Aorta (tissue), 5 donors: ENCODE measurements around the gene NTRK3. TPM values are rescaled to one million over a fixed set of nuclear protein-coding genes. Genes with fewer than 3 reads are reported as not detected.

ENCODE experiments used
- ATAC-seq: fragments of 200-7000 bp; cut with Tn5 transposase; one replicate; pipeline ENCODE4 v1.9.1; 2022; ENCODE audit warnings: moderate library complexity; ENCODE audit not compliant: low FRiP score
- DNase-seq, 2 donors: peaks; one replicate each; pipeline ENCODE4 v3.0.0-alpha.2; 2020
- H3K27ac ChIP-seq, 2 donors: one replicate each; pipeline ENCODE4 v1.5.1; 2013; ENCODE audit warnings: low read length in 2 of 2, mild to moderate bottlenecking in 2 of 2, moderate library complexity in 2 of 2, control low read depth in 1 of 2, inconsistent platforms in 1 of 2, low read depth in 1 of 2
- H3K27me3 ChIP-seq, 2 donors: one replicate each; pipeline ENCODE4 v1.6.1; 2013; ENCODE audit warnings: control low read depth in 1 of 2, low read length in 1 of 2, mild to moderate bottlenecking in 1 of 2, moderate library complexity in 1 of 2; ENCODE audit not compliant: insufficient read depth in 2 of 2, control insufficient read depth in 1 of 2
- H3K36me3 ChIP-seq, 2 donors: one replicate each; pipeline ENCODE4 v1.6.1; 2013; ENCODE audit warnings: control low read depth in 1 of 2, low read length in 1 of 2, mild to moderate bottlenecking in 1 of 2; ENCODE audit not compliant: insufficient read depth in 2 of 2, control insufficient read depth in 1 of 2
- H3K4me1 ChIP-seq, 2 donors: one replicate each; pipeline ENCODE4 v1.6.1; 2013; ENCODE audit warnings: low read length in 2 of 2, control low read depth in 1 of 2, mild to moderate bottlenecking in 1 of 2, moderate library complexity in 1 of 2; ENCODE audit not compliant: insufficient read depth in 2 of 2, control insufficient read depth in 1 of 2
- H3K4me3 ChIP-seq, 2 donors: one replicate each; pipeline ENCODE4 v1.5.1; 2013; ENCODE audit warnings: low read length in 2 of 2, control low read depth in 1 of 2, mild to moderate bottlenecking in 1 of 2
- H3K9me3 ChIP-seq: one replicate; pipeline ENCODE4 v1.6.1; 2013; ENCODE audit warnings: mild to moderate bottlenecking, low read length; ENCODE audit not compliant: control insufficient read depth
- WGBS, 2 donors: extraction: QIAGEN DNeasy Blood & Tissue Kit; methylation state at CpG; one replicate each; pipeline ENCODE4 v1.1.7; 2013; 5-methylcytosine and 5-hydroxymethylcytosine counted together
- intact Hi-C, 2 donors: fragments of 100-400 bp; cut with DNase I; formaldehyde crosslinking; loops; one replicate each; pipeline versions ENCODE4 v1.14.2 to v1.15.0; 2022
- polyA plus RNA-seq, 2 donors: library from polyadenylated mRNA; stranded (reverse); fragments of 200-250 nt; gene quantifications; one replicate each; pipeline ENCODE4 v1.2.3, GENCODE V29; 2013
- total RNA-seq, 2 donors: library from RNA; stranded (reverse); fragmentation: NEBNext Ultra II Directional; extraction: Animal tissue kit (Norgen Biotek cat#: 25700); gene quantifications; one replicate each; pipeline ENCODE4 v1.2.1, GENCODE V29; 2021
- donor health status: healthy with polysubstance abuse.
- donor health status: Bipolar disorder and iron deficiency.
- donor health status: DM: no; HTN: no; CAD: no.
- donor health status: DM: no; HTN: no; CAD: no.
- donor health status: DM: yes; HTN: yes; CAD: no.

The NTRK3 gene
- total and polyA plus RNA-seq, 4 donors, result 8.9 to 84.0 (median 79.6) TPM

DNA sequence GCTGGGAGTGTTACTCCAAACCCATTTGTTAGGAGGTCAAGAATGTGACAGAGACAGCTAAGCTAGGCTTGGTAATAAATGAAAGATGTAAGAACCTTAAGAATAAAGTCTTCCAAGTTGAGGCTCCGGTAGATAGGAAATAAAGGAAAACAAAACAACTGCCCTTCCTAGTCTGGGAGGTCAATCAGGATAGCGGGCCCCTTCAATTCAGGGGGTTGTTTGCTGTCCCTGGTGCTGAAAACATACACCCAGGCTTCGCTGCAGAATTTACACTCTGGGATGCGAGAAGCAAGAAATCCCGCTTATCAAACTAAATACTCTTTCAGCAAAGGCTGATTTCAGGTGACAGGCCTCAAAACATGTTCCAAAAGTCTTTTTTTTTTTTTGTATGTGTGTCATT, 393.4 kb downstream of the NTRK3 start:
- intact Hi-C loops, result no loop called here
- 35 to 45% methylated on average over 5 of the region's 5 CpGs for WGBS, 2 donors
- Histone ChIP-seq H3K4me3 (no peak overlapping the region), H3K9me3 (no peaks in the 10 kb centered on the region), H3K4me1 (no peaks in the 10 kb centered on the region), H3K27me3 (no peaks in the 10 kb centered on the region), H3K27ac (no peak overlapping the region), H3K36me3 (no peaks in the 10 kb centered on the region)
- no peak for DNase-seq
- ATAC-seq, result no peak

DNA sequence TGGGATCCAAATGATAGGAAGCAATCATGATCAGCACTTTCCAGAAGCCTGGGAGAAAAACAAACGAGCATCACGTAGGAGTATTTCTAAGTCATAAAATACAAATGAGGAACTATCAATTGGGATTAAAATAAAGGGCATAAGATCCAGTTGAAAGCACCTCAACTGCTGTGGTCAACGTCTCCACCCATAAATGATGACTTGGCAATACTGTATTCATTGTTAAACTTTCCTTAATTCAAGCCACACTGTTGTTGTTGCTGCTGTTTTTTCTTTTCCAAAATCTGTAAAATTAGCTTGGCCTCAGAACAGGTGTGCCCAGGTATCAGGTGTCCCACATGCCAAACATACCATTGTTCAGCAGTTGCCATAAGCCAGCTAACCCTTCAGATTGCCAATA, 395.8 kb downstream of the NTRK3 start:
- ATAC-seq, result no peak
- H3K9me3 ChIP-seq, result no peaks in the 10 kb centered on the region
- no peak overlapping the region for H3K27ac ChIP-seq
- intact Hi-C loops, result no loop called here
- no peaks in the 10 kb centered on the region for H3K27me3 ChIP-seq
- 73 to 78% methylated on average over 3 of the region's 3 CpGs for WGBS, 2 donors
- H3K36me3 ChIP-seq, result no peaks in the 10 kb centered on the region
- H3K4me3 ChIP-seq, result no peak overlapping the region
- DNase-seq, result no peak
- H3K4me1 ChIP-seq, result no peaks in the 10 kb centered on the region

GRCh38 chr15:87858651-87859050, 397.9 kb downstream of the NTRK3 start:
- no peaks in the 10 kb centered on the region for H3K36me3 ChIP-seq
- ATAC-seq (no peak), DNase-seq (no peak)
- H3K27ac ChIP-seq, result no peak overlapping the region
- intact Hi-C loops, result no loop called here
- peaks cover 1% of the 10 kb centered on the region for H3K9me3 ChIP-seq
- H3K4me3 ChIP-seq, result no peak overlapping the region
- 63 to 74% methylated on average over 2 of the region's 2 CpGs for WGBS, 2 donors
- no peaks in the 10 kb centered on the region for H3K27me3 ChIP-seq
- H3K4me1 ChIP-seq, result no peaks in the 10 kb centered on the region

GRCh38 chr15:87851497-87851896, 405.0 kb downstream of the NTRK3 start:
- intact Hi-C loops, result no loop called here
- Histone ChIP-seq H3K4me1 (no peaks in the 10 kb centered on the region), H3K27ac (no peak overlapping the region), H3K4me3 (no peak overlapping the region), H3K36me3 (no peaks in the 10 kb centered on the region), H3K27me3 (no peaks in the 10 kb centered on the region), H3K9me3 (peaks cover 1% of the 10 kb centered on the region)
- DNase-seq (no peak), ATAC-seq (no peak)
- WGBS, 2 donors, result 89 to 98% methylated on average over 2 of the region's 2 CpGs

DNA sequence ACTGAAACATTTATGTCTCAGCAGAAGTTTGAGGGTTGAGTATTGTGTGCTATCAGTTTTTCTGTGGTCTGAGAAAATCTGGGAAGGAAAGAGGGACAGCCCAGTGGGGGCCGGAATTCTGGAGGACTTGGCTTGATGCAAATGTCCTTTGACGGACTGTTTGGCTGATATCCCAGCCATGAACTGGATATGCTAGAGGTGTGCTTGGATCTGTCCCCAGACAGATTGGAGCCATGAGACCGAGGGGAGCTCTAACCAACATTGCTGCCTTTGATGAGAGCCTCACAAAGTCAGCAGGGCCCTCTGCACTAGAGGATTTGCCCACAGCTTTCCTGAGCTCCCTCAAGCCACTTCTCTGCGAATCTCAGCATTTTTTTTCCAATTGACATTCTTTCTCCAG, 405.6 kb downstream of the NTRK3 start:
- Histone ChIP-seq H3K9me3 (peaks cover 1% of the 10 kb centered on the region), H3K27me3 (no peaks in the 10 kb centered on the region), H3K36me3 (no peaks in the 10 kb centered on the region), H3K4me1 (no peaks in the 10 kb centered on the region), H3K27ac (no peak overlapping the region), H3K4me3 (no peak overlapping the region)
- WGBS, 2 donors, result 38 to 42% methylated on average over 4 of the region's 4 CpGs
- ATAC-seq (no peak), DNase-seq (no peak)
- intact Hi-C loops, result no loop called here

GRCh38 chr15:87849181-87849580, 407.4 kb downstream of the NTRK3 start:
- no peaks in the 10 kb centered on the region for H3K36me3 ChIP-seq
- 85 to 87% methylated on average over 2 of the region's 2 CpGs for whole genome bisulfite sequencing, 2 donors

DNA sequence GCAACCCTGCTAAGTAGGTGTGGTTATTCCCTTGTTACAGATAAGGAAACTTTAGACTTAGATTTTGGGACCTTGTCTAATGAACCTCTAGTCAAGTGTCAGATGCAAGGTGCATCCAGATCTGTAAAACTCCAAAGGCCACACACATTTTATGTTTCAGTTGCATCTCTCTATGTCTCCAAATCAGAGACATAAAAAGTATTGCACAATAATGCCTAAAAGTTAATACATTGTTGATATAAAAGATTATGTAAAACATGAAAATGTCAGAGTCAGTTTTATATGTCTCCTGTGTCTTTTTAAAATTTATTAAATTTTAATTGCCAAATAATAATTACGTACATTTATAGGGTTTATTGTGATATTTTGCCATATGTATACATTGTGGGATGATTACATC, 408.5 kb downstream of the NTRK3 start:
- H3K9me3 ChIP-seq, result no peaks in the 10 kb centered on the region
- H3K36me3 ChIP-seq, result no peaks in the 10 kb centered on the region
- ATAC-seq, result no peak
- WGBS, 2 donors, result 96% methylated on average over 1 of the region's 1 CpG
- DNase-seq, result no peak
- no peak overlapping the region for H3K27ac ChIP-seq
- intact Hi-C loops, result no loop called here
- H3K4me3 ChIP-seq, result no peak overlapping the region
- no peaks in the 10 kb centered on the region for H3K4me1 ChIP-seq
- H3K27me3 ChIP-seq, result no peaks in the 10 kb centered on the region

More at GRCh38 chr15:87849181-87849580, 407.4 kb downstream of the NTRK3 start:
- intact Hi-C loops, result no loop called here
- Histone ChIP-seq H3K4me3 (no peak overlapping the region), H3K27me3 (no peaks in the 10 kb centered on the region), H3K4me1 (no peaks in the 10 kb centered on the region), H3K27ac (no peak overlapping the region), H3K9me3 (no peaks in the 10 kb centered on the region)
- no peak for DNase-seq
- no peak for ATAC-seq

DNA sequence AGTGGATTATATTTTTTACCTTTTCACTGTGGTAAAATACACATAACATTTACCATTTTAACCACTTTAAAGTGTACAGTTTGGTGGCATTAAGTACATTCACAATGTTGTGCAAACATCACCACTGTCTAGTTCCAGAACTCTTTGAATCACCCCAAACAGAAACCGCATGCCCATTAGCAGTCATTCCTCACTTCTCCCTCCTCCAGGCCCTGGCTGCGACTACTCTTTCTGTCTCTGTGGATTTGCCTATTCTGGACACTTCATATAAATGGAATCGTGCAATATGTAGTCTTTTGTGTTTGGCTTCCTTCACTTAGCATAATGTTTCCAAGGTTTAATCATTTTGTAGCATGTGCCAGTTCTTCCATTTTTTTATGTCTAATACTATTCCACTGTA, 409.8 kb downstream of the NTRK3 start:
- 33 to 49% methylated on average over 3 of the region's 3 CpGs for WGBS, 2 donors
- ATAC-seq, result no peak
- no peaks in the 10 kb centered on the region for H3K4me1 ChIP-seq

GRCh38 chr15:87843312-87843711, 413.2 kb downstream of the NTRK3 start:
- DNase-seq, result no peak
- no peaks in the 10 kb centered on the region for H3K36me3 ChIP-seq
- no peak overlapping the region for H3K4me3 ChIP-seq
- ATAC-seq, result no peak
- no peaks in the 10 kb centered on the region for H3K27me3 ChIP-seq
- H3K27ac ChIP-seq, result no peak overlapping the region
- 94 to 97% methylated on average over 3 of the region's 3 CpGs for WGBS, 2 donors
- no peaks in the 10 kb centered on the region for H3K4me1 ChIP-seq
- no peaks in the 10 kb centered on the region for H3K9me3 ChIP-seq
- intact Hi-C loops, result no loop called here

More for the DNA sequence above, 409.8 kb downstream of the NTRK3 start:
- no peak for DNase-seq
- Histone ChIP-seq H3K36me3 (no peaks in the 10 kb centered on the region), H3K4me3 (no peak overlapping the region), H3K27me3 (no peaks in the 10 kb centered on the region), H3K27ac (no peak overlapping the region), H3K9me3 (no peaks in the 10 kb centered on the region)
- intact Hi-C loops, result no loop called here
